GM19035 (cell line): ENCODE data around the gene STOX1.
"Not testable (repeated sequence)": the region's sequence is repeated elsewhere in the genome, so short reads cannot be mapped to it uniquely, and the experiment has no call there.

Source experiments
- ATAC-seq: cut with Tn5 transposase; IDR thresholded peaks from one replicate; pipeline ENCODE4 v1.9.1; 2021; ENCODE audit not compliant: unreplicated experiment

STOX1 gene

GRCh38 chr10:68826764-68827591, at the start of gene STOX1:
Gene STOX1, plus strand, starts transcription at chr10:68827531. Its CDS starts 93 bp downstream, at chr10:68827624.
- ATAC-seq = peak; percentile 64

GRCh38 chr10:68781613-68782574, 45.4 kb upstream of the STOX1 start:
- no peak for ATAC-seq

- ATAC-seq = no peak
These were observed 42.9 kb upstream of the STOX1 start for GRCh38 chr10:68784476-68784875.

GRCh38 chr10:68787813-68788212, 39.5 kb upstream of the STOX1 start:
- ATAC-seq = no peak

GRCh38 chr10:68790476-68790875, 36.9 kb upstream of the STOX1 start:
- no peak for ATAC-seq

- no peak for ATAC-seq
These were observed 35.2 kb upstream of the STOX1 start for GRCh38 chr10:68792115-68792514.

- ATAC-seq = no peak
These were observed 31.3 kb upstream of the STOX1 start for GRCh38 chr10:68795886-68796532.

- no peak for ATAC-seq
These were observed 30.7 kb upstream of the STOX1 start for GRCh38 chr10:68796605-68797004.

- ATAC-seq = no peak
These were observed 27.1 kb upstream of the STOX1 start for GRCh38 chr10:68800211-68800610.

GRCh38 chr10:68804692-68805091, 22.6 kb upstream of the STOX1 start:
- no peak for ATAC-seq

- not testable (repeated sequence) for ATAC-seq
These were observed 16.5 kb upstream of the STOX1 start for GRCh38 chr10:68810830-68811229.

- ATAC-seq = no peak
These were observed 15.9 kb upstream of the STOX1 start for GRCh38 chr10:68811314-68812009.

GRCh38 chr10:68812420-68812819, 14.9 kb upstream of the STOX1 start:
- no peak for ATAC-seq

- ATAC-seq = no peak
These were observed 13.8 kb upstream of the STOX1 start for GRCh38 chr10:68813559-68813958.

GRCh38 chr10:68816796-68817412, 10.4 kb upstream of the STOX1 start:
- ATAC-seq = no peak

- ATAC-seq = not testable (repeated sequence)
These were observed 7.0 kb upstream of the STOX1 start for GRCh38 chr10:68820359-68820758.

- ATAC-seq = not testable (repeated sequence)
These were observed 4.7 kb upstream of the STOX1 start for GRCh38 chr10:68822626-68823025.

- peak; percentile 38 for ATAC-seq
These were observed 245 bp downstream of the STOX1 start for GRCh38 chr10:68827592-68827959.

- ATAC-seq = peak; percentile 43
These were observed 811 bp downstream of the STOX1 start for GRCh38 chr10:68828083-68828601.

- ATAC-seq = no peak
These were observed 1.5 kb downstream of the STOX1 start for GRCh38 chr10:68828833-68829232.
